Stimulated activated CD4-positive, alpha-beta T cell treated with anti-CD3 and anti-CD28 coated beads, Interleukin-12 subunit alpha, Interleukin-12 subunit beta, amount 100 ng/mL, for 4 hours (primary cell): ENCODE measurements around the gene NFIB.

Experiments used
- DNase-seq: peaks from one replicate; pipeline ENCODE4 v3.0.0-alpha.2; 2020

The NFIB gene

DNA sequence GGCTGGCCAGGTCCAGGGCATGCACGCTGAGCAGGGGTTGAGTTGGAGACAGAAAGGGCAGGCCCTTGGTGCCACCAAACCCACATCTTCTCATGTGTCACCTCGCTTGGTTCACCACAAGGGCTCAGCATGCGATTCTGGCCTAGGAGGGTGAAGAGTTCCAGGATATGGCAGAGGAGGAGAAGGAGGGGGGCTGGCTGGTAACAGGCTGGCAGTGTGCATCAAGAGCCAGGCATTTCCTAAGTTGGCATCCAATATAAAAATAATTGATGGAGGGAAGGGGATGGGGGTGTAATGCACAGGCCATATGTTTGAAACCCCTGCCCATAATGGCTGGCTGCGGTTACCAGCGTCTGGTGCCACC is 255.6 kb downstream of the NFIB start:
- DNase-seq = no peak

DNA sequence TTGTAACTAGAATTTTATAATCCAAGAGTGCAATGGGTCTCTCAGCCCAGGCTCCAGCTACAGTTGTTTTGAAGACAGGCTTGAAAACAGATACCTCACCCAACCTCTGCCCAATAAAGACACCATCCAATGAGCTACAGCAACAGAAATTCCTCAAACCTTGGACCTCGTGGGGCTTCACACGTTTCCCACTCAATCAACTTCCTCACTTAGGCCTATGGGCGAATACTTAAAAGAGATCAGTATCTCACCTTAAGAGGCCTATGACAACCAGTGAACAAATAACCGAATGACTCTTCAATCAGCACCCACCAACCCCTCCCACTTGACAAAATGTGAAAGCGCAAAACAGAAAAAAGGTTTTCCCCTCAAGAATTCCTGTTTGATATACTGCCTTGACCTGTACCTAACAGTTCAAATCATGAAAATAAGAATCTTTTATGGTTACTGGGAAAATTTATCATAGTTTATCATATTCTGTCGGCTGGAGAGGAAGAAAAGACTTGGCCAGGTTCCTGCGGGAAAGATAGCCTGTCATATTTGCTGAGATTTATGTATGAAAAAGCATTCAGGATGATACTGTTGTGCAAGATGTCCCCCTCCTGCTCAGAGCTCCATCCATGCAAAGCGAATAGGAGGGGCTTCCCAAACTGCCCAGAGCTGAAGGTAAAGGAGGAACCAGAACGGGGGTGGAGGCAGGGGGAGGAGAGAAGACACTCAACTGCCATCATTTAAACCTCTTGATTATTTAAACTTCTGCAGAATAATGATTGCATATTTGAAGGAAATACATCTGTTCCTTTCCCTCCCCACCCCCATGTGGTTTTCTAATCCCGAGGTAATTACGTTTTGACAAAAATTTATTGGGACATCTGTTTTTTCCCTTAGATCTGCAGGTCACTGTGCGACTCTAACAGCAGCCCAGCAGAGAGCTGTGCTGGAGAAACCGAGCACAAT is 256.3 kb downstream of the NFIB start:
- no peak for DNase-seq

DNA sequence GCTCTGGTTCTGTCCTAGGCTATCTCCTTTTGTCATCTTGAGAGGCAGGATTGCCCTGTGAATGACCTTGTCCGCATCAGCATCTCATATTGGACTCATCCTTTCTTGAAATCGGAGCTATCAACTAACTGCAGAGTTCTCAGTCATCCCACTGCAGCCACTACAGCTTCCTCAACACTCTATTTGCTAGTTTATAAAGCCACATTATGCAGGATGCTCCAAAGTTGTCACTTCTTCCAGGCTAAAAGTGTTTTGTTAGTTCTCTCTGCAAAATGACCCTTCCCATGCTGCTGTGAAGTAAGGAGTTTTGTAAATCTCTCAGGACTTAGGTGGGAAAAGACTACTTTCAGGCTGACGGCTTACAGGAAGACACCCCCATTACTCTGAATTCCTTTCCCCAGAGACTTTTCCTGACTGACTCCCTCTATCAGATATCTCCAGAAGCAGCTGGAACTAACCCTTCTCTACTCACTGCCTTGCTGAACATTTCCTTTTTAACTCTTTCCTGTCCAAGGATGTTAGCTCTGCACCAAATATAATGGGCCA is 257.6 kb downstream of the NFIB start:
- no peak for DNase-seq

DNA sequence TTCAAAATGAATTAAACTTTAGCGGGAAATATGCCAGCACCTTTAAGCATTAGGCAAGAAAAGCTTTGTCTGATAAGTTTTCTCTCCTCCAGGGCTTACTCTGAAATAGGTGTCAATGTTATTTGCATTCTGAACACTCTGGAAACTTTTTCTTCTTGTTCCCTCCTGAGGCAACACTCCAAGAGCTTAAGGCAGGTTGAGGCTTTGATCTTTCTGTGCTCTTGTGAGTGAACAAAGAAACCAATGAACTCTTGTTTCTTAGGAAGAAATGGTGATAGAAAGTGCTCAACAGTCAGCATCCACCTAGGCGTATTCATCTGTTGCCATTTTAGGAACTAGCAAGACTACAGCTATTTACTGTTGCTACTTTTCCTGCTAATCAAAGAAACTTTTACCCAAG is 259.8 kb downstream of the NFIB start:
- DNase-seq = no peak

DNA sequence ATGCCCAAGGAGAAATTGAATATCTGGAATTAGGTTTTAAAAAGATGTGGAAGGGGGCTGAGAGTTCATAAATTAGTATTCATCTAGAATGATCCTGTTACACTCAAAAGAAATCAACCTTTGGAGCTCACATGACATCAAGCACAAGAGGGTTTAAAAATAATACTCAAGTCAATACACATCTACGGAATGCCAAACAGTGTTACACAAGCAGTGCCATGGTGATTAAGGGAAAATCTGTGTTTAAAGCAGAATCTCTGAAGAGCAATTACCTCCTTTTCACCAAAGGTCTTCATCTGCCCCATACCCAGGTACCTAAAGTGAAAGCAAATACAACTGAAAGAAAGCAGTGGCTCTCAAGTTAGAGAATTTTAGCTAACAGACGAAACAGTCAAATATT is 261.6 kb downstream of the NFIB start:
- no peak for DNase-seq

DNA sequence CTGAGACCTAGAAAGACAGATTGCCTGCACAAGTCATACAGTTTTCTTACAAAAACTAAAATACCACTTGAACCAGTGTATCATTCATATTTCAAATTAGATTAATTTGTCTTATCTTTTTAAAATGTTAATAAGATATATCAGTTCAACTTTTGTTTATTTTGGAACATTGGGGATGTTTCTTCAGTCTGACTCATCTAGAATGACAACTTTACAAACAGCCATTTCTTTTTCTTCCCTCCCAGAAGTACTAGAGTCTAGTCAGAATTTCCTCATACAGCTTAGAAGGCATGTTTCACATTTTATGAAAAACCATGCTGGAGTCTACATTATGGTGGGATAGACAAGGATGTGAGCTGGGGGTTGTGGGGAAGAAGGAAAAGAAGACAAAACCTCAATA is 262.5 kb downstream of the NFIB start:
- no peak for DNase-seq

DNA sequence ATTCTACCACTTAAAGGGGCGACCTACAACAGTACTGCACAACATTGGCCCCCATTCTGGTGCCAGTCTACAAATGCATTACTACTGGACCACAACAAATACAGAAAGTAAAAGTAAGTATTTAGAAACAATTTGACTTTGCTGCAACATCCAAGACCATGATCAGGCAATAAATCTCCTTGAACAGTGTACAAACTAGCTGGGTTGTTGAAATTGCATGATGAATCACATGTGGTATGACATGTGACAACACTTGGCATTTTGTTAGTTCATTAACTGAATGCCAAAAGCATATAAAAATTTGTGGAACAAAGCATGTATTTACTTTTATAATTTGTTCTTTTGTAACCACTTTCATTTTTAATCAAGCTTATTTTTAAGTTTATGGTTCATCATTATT is 270.5 kb downstream of the NFIB start:
- DNase-seq = no peak

DNA sequence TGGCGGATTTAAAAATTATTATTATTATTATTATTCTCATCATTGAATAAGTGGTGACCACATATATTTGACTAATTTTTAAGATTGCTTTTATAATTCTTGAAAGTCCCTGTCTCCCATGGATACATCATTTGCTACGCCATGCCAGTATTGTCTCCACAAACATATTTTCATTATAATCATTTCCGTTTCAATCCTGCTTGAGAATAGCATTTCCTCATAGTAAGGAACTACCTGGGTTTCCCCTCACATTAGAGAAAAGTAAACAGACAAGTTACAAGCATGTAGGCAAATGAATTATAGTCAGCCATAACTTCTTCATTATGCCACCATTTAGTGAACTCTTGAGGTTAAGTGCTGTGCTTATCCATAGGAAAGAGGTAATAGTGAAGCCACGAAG is 276.6 kb downstream of the NFIB start:
- DNase-seq = no peak

DNA sequence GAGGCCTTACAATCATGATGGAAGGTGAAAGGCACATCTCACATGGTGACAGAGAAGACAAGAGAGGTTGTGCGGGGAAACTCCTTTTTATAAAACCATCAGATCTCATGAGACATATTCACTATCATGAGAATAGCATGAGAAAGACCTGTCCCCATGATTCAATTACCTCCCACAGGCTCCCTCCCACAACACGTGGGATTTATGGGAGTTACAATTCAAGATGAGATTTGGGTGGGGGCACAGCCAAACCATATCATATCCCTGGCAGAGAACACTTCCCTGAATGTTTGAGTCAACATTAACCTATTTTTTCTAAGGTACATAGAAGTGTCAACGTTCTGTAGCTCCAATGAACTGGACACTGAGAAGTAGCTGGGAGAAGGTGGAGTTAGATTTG is 280.9 kb downstream of the NFIB start:
- DNase-seq = no peak
